GM21576 (cell line): ENCODE results near the gene ITGAL.
"Not testable (repeated sequence)": the region's sequence is repeated elsewhere in the genome, so short reads cannot be mapped to it uniquely, and the experiment has no call there.

Experiments used
- ATAC-seq: cut with Tn5 transposase; IDR thresholded peaks from one replicate; pipeline ENCODE4 v1.9.1; 2021; ENCODE audit warnings: mild to moderate bottlenecking, moderate library complexity; ENCODE audit not compliant: unreplicated experiment

ITGAL gene

DNA sequence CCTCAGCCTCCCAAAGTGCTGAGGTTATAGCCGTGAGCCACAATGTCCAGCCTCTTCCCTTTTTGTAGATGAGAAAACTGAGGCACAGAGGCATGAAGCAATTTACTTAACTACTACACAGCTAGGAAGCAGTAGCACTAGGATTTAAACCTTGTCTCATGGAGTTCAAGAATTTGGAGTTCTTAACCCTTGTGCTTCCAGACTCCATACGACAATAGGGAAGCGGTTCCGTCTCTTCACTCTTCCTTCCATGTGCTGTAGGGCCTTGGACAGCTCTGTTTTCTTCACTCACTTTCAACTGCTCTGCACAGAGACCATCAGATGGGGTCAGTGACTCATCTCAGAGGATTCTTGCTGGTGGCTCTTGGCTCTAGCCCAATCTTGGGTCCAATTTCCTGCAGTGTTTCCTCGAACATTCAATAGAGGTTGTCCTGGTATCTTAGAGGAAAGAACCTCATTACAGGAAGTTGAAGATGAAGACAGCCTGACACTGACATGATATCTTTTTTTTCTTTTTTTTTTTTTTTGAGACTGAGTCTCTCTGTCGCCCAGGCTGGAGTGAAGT lies 19.3 kb downstream of the ITGAL start:
- no peak for ATAC-seq

GRCh38 chr16:30493941-30494488 lies 21.5 kb downstream of the ITGAL start:
- no peak for ATAC-seq

- no peak for ATAC-seq
Measured at GRCh38 chr16:30494709-30495108, 22.2 kb downstream of the ITGAL start.

DNA sequence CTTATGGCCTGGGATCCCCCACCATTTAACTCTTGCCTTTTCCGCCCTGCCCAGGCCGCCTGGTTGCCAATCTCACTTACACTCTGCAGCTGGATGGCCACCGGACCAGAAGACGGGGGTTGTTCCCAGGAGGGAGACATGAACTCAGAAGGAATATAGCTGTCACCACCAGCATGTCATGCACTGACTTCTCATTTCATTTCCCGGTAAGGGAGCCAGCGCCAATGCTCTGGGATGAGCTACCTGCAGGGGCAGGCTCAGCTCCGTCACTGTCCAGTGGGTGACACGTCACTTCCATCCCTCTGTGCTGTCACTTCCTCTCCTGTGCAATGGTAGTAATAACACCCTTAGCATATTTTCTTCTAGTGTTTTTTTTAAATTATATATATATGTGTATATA lies 26.7 kb downstream of the ITGAL start:
- ATAC-seq, result no peak

GRCh38 chr16:30503403-30504296 lies 31.1 kb downstream of the ITGAL start:
- no peak for ATAC-seq

DNA sequence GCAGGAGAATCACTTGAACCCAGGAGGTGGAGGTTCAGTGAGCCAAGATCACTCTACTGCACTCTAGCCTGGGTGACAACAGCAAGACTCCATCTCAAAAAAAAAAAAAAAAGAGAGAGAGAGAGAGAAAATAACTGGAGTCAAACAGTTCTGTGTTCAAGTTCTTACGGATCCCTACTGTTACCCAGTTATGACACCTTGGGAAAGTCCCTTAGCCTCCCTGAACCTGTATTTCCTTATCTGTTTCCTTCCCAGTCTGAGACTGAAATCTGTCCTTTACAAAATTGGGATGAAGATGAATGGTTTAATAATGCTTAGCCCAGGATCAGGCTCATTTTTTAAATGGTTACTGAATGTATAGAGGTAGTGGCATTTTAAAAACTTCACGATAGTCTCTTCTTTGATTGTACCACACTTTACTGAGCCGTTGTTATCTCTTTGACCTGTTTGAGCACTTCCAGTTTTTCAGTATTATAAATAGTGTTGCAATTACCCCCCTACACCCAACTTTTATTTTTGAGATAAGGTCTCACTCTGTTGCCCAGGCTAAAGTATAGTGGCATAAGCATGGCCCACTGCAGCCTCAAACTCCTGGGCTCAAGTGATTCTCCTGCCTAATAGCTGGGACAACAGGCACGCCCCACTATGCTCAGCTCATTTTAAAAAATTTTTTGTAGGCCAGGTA lies 36.7 kb downstream of the ITGAL start:
- ATAC-seq, result no peak

DNA sequence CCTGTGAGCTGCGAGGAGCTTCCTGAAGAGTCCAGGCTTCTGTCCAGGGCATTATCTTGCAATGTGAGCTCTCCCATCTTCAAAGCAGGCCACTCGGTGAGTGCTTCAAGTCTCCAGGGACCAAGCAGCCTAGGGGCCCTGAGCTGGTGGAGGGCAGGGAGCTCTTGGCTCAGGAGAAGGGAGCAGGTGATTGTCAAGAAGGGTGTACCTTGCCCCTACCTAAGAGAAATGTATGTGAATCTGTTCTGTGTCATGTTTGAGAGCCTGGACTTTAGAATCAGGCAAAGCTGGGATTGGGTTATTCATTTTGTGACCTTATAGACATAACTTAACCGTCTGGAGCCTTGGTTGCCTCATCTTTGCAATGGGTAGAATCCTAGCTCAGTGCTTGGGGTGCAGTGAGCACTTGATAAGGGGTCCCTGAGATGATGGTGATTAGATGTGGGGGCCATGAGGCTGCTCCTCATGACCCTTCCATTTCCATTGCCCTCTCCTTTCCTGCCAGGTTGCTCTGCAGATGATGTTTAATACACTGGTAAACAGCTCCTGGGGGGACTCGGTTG lies 37.9 kb downstream of the ITGAL start:
- no peak for ATAC-seq

DNA sequence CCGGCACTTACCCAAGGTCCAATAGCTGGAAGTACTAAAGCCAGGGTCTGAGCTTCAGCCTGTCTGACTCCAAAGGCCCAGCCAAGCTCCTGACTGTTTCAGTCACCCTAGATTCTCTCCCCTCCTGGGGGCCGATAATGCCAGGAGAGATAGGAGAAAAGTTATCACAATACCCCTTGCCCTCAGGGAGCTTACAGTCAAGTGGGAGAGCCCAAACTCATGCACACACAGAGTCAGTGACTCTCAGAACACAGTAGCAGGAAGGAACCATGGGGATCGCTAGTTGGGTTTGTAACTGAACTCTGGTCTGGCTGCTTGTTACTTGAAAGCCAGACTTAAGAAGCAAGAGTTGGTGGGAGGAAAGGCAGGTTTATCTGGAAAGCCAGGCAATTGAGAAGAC lies 39.0 kb downstream of the ITGAL start:
- no peak for ATAC-seq

GRCh38 chr16:30515275-30515674 lies 42.7 kb downstream of the ITGAL start:
- ATAC-seq, result no peak

- no peak for ATAC-seq
Measured at GRCh38 chr16:30518552-30518951, 46.0 kb downstream of the ITGAL start.

- ATAC-seq, result no peak
Measured at GRCh38 chr16:30519120-30520049, 46.8 kb downstream of the ITGAL start.

DNA sequence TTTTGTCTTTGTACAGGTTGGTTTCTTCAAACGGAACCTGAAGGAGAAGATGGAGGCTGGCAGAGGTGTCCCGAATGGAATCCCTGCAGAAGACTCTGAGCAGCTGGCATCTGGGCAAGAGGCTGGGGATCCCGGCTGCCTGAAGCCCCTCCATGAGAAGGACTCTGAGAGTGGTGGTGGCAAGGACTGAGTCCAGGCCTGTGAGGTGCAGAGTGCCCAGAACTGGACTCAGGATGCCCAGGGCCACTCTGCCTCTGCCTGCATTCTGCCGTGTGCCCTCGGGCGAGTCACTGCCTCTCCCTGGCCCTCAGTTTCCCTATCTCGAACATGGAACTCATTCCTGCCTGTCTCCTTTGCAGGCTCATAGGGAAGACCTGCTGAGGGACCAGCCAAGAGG lies 48.9 kb downstream of the ITGAL start:
- no peak for ATAC-seq

- no peak for ATAC-seq
Measured at GRCh38 chr16:30521873-30522641, 49.5 kb downstream of the ITGAL start.

DNA sequence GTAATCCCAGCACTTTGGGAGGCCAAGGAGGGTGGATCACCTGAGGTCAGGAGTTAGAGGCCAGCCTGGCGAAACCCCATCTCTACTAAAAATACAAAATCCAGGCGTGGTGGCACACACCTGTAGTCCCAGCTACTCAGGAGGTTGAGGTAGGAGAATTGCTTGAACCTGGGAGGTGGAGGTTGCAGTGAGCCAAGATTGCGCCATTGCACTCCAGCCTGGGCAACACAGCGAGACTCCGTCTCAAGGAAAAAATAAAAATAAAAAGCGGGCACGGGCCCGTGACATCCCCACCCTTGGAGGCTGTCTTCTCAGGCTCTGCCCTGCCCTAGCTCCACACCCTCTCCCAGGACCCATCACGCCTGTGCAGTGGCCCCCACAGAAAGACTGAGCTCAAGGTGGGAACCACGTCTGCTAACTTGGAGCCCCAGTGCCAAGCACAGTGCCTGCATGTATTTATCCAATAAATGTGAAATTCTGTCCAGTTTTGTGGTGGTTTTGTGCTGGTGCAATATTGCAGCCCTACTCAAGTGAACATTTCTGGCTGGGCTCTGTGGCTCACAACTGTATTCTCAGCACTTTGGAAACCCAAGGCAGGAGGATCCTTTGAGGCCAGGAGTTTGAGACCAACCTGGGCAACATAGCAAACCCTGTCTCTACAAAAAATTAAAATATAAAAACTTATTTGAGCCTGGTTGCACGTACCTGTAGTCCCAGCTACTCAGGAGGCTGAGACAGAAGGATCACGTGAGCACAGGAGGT lies 50.3 kb downstream of the ITGAL start:
- not testable (repeated sequence) for ATAC-seq

DNA sequence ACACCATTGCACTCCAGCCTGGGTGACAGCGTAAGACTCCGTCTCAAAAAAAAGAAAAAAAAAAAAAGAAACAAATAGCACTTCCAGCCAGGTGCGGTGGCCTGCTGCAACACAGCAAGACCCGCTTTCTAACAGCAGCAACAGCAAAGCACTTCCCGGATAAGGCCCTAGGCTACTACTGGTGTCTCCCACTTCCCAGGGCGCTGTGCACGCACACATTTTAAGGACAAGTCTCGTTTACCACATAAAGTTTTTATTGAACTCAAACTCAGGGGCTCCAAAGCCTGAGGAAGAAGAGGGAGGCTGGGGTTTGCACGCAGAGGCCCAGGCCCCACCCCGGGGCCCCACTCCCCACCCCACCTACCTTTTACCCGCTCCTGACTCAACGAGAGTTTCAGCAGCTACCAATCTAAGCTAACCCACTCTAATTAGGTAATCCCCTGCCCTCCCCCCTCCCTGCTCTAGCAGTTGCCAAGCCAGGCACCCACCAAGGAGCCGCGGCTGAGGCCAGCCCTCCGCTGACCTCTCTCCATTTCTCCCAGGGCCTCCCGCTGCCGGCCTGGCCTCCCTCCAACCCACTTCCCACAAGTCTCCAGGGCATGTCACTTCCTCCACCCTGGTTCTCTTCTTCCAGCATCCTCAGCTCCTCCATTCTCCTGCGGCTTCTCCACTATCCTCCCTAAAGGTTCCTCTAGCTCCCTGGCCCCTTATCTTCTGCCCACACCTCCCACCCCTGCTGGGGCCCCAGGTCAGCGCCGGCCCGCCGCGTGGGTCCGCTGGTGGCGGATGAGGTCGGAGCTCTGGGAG lies 51.4 kb downstream of the ITGAL start:
- ATAC-seq, result no peak

DNA sequence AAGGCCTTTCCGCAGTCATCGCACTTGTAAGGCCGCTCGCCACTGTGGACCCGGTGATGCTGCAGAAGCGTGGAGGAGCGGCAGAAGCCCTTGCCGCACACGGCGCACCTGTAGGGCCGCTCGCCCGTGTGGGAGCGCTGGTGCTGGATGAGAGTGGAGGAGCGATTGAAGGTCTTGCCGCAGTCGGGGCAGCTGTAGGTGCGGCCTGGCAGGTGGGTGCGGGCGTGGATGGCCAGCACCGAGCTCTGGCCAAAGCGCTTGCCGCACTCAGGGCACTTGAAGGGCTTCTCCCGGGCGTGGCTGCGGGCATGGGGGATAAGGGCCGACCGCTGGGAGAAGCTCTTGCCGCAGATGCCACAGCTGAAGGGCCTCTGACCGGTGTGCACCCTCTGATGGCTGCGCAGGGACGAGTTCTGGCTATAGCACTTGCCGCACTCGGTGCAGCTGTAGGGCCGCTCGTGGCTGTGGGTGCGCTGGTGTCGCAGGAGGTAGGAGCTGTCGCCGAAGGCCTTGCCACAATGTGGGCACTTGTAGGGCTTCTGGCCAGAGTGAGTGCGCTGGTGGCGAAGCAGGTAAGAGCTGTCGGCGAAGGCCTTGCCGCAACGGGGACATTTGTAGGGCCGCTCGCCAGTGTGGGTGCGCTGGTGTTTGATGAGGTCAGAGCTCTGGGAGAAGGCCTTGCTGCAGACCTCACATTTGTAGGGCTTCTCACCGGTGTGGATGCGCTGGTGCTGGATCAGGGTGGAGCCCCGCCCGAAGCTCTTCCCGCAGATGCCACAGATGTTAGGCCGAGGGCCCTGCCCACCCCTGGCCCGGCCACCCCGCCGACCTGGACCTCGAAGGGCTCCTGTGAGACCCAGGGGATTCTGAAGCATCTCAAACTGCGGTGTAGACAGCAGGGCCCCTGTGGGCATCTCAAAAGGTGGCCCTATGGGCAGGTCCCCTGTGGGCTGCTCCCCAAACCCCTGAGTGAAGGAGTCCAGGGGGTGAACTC lies 52.3 kb downstream of the ITGAL start:
- ATAC-seq, result no peak

GRCh38 chr16:30525844-30526136 lies 53.2 kb downstream of the ITGAL start:
- ATAC-seq, result no peak
